HG03139 (cell line): ENCODE measurements around the gene PPDPF.
A peak's percentile ranks its signal among the peaks of the same experiment; 100 is the strongest.
"Not testable (repeated sequence)": the region's sequence is repeated elsewhere in the genome, so short reads cannot be mapped to it uniquely, and the experiment has no call there.

Source experiments
- ATAC-seq: cut with Tn5 transposase; IDR thresholded peaks from one replicate; pipeline ENCODE4 v1.9.1; 2021; ENCODE audit not compliant: unreplicated experiment

The PPDPF gene, protein sequence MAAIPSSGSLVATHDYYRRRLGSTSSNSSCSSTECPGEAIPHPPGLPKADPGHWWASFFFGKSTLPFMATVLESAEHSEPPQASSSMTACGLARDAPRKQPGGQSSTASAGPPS

DNA sequence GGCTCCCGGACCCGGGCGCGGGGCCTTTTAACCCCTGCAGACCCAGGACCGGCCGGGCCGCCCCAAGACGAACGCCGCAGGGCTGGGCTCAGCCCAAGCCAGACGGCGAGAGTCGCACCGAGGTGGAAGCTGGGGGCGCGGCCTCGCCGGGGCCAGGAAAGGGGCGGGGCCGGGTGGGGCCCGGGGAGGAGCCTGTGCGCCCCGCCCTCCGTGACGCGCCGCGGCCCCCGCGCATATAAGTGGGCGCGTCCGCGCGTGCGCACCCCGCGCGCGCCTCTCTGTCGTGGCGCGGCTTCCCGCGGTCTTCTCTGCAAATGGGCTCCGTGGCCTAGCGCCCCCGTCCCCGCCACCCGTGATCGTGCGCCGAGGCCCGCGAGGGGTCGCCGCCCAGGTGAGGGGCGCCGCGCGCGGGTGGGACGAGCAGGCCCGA is at the start of gene PPDPF:
TSS of gene PPDPF (plus strand) at position 262 of the 430 bp plus-strand sequence. CDS start 544 bp downstream, outside the sequence.
- ATAC-seq = peak; percentile 50

DNA sequence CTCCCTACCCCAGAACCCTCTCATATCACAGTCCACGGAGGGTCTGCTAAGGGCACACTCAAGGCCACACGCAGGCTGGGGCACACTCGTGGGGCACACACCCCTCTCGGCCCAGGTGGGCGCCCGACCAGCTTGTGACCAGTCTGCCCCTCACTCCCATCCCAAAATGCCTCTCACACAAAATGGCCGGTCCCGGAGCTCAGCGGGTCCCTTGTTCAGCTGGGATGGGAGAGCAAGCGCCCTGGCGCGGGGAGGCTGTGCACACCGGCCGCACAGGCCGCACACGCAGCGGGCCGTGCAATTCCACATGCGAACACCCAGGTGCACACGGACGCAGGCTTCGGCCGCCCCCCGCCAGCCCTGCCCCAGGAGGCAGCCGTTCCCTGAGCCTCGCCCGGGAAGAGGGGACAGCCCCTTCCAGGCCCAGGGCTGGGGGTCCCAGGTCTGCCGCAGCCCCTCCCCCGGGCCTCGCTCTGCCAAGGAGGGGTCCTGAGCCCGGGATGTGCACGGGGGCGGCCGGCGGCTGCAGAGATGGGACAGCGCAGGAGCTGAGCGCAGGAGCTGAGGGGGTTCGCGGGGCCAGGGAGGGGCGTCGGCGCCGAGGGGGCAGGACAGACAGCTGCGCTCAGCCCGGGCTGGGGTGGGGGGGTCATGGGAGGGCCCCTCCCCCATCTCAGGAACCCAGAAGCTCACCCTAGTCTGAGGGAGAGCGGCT is 49.4 kb upstream of the PPDPF start:
- ATAC-seq = no peak

DNA sequence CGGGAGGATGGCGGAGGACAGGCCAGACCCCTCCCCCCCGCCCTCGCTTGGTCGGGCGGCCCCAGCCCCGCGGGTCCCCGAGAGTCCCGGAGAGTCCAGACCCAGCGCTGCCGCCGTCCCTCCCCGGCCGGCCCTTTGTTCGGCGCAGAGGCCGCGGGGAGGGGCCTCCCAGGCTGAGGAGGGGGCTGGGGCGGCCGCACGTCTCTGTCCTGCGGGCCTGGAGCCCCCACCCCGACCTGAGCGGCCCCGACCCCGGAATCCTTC is 48.9 kb upstream of the PPDPF start:
- no peak for ATAC-seq

DNA sequence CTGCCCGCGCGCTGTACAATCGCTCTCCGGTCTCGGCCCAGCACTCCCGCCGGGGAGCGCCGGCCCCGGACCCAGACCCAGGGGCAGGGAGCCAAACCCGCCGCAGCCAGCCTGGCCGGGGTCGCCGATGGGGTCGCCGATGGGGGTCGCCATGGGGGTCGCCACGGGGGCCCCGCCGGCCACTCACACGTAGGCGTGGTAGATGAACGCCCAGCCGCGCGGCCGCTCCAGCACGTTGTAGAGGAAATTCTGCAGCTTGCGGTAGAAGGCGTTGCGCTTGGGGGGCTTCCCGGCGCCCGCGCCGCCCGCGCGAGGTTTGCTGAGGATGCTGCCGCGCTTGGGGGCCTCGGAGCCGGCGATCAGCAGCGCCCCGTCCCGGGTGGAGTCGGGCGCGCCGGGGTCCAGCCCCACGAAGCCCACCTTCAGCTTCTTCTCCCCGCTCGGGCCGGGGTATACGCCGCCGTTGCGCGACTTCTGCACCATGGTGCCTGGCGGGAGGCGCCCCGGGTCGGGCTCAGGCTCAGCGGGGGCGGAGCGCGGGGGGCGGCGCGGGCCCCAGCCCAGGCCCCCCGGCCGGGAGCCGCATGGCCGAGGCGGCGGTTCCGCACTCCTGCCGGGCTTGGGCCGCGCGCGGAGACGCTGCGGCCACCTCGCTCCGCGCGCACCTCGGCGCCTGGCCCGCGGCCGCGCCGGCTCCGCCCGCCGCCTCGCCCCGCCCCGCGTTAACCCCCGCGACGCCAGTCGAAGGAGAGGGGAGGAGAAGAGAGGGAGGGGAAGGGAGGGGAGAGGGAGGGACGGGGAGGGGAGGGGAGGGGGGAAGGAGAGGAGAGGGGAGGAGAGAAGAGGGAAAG is 48.4 kb upstream of the PPDPF start, which contains the start of gene KCNQ2:
TSS of gene KCNQ2 (minus strand) at position 675 of the 851 bp plus-strand sequence. CDS start at position 483, 192 bp downstream.
- ATAC-seq = no peak

DNA sequence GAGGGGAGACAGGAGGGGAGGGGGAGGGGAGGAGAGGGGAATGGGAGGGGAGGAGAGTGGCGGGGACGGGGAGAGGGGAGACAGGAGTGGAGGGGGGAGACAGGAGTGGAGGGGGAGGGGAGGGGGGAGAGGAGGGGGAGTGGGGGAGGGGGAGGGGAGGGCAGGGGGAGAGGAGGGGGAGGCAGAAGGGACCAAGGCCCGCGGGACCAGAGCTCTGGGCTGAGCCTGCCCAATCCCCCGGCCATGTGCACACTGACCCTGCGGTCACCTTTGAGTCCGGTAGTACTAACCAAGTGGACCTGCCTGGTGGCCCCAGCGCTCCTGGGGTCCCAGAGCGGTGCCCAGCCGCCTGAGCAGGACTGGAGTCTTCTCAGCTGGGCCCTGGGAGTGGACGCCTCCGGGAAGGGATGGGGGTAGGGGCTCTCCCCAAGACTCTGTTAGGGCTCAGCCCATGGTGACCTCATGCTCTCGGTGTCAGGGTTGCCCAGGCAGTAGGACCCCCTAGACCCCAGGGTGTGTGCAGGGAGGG is 47.6 kb upstream of the PPDPF start:
- no peak for ATAC-seq

DNA sequence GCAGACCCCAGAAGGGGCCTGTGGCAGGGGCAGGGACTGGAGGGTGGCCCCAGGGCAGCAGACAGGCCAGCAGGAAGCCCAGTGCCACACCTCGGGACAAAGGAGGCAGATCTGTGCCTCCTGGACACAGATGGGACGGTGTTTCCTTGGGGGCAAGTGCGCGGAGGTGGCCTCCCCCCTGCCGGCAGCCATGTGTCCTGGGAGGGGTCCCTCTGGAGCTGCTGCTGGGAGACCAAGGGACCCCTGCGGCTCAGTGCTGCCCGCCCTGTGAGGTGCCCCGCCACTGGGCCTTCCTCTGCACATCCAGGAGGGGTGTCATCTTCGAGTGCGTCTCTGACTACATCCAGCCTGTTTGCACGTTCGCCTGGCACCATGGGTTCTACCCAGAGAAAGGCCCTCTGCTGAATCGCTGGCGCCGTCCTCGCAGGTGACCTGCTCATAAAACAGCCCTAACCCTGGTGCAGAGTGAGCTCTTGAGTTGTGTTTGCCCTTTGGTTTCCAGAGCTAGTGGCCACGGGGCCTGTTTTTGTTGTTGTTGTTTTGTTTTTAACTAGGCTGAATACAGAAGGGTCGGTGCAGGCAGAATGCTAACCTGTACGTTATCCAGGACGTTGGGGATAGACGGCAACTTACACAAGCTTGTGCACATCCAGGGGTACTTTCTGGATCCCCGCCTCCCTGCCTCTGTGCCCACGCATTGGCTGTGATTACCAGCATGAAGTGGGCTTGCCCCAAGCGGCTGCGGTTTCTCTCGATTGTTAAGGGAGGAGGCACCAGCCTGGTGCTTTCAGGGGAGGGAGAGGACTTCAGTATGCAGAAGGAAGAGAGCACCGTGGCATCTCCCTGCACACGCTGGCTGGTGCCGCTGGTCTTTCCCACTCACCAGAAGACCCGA is 46.8 kb upstream of the PPDPF start:
- ATAC-seq = no peak

DNA sequence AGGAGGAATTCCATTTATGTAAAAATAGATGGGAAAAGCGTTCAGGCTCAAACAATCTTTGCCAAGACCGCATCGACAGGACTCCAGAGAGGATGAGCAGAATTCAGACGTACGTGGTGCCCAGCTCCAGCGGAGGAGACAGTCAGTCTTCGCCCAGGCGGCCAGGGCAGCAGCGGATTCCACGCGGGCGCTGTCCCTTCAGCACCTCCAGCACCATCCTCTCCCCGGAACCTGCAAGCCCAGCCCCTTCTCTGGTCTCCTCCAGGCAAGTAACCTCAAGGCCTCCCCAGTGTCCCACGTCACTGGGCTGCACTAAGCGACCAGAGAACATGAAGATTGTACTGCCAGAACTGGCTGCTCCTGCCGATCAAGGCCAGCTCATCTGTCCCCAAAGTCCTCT is 45.4 kb upstream of the PPDPF start:
- ATAC-seq = no peak

DNA sequence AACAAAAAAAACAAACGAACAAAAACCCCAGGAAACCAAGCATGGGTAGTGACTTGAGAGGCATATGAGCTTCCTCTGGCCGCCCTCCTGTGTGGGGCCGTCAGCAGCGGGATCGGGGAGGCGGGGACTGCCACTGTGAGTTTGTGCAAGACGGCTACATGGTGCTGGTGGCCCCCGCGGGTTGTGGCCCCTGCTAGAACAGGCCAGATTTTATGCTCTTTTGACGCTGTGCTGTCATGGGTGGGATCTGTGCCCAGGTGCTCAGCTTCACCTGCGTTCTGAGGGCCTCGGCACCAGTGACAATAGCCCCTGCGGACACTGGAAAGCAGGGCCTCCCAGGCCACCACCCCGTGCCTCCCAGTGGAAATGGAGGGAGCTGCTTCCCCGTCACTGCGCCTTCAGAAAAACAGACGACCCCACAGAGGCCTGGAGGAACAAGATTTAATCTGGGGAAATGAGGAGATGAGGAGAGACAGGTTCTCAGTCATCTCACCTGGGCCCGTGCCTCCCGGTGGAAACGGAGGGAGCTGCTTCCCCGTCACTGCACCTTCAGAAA is 43.4 kb upstream of the PPDPF start:
- ATAC-seq = no peak

DNA sequence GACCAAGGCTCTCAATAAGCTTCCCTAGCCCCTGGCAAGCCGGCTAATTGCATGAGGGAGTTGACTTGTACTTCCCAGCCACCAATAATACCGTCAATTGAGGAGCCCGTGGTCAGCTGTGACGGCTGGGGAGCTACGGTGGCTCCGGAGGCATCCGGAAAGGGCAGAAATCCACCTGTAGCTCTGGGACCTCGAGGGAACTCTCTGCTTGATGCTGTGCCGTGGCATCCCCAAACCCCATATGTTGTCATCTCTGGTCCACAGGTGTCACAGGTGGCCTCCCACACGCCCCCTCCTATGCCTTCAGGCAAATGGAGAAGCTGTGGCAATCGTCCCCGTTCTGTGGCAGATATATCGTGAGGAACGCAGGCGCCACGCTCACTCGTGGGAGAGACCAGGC is 42.6 kb upstream of the PPDPF start:
- ATAC-seq = no peak

DNA sequence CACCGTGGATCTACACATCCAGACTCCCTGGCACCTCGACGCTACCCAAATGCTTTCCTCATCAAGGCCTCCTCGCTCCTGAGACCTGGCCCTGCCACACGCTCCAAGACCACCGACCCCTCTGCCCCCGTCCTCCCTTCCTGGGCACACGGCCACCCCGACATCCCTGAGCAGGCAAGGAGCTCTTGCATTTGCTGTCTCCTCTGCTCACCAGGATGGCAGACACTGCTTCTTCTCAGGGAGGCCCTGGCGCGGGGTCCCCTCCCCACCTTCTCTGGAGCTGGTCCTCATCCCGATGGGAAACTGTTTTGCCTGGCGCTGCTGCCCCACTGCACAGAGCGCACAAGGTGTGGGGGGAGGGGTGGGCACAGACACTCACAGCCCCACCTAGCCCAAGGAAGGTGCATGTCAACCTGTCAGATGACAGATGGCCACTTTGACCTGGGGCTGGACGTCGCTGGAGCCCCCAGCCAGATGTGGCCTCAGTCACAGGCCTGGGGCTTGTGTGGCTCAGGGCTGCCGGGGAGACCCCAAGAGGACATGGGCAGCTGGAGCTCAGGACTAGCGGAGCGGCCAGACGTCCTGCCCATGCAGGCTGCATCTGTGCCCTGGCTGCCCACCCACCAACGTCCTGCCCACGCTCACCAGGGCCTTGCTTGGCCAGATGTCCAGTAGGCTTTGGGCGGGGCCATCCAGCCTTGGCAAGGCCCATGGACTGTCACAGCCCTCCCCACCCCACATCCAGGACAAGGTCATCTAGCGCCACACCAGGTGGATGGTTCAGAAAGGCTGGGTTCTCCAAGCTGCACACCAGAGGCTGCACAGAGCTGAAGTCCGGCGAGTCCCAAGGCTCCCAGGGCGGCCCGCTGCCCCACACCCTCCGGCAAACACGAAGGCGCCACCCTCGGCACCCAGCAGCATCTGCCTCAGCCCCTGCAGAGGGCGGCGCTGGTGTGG is 41.9 kb upstream of the PPDPF start:
- no peak for ATAC-seq

DNA sequence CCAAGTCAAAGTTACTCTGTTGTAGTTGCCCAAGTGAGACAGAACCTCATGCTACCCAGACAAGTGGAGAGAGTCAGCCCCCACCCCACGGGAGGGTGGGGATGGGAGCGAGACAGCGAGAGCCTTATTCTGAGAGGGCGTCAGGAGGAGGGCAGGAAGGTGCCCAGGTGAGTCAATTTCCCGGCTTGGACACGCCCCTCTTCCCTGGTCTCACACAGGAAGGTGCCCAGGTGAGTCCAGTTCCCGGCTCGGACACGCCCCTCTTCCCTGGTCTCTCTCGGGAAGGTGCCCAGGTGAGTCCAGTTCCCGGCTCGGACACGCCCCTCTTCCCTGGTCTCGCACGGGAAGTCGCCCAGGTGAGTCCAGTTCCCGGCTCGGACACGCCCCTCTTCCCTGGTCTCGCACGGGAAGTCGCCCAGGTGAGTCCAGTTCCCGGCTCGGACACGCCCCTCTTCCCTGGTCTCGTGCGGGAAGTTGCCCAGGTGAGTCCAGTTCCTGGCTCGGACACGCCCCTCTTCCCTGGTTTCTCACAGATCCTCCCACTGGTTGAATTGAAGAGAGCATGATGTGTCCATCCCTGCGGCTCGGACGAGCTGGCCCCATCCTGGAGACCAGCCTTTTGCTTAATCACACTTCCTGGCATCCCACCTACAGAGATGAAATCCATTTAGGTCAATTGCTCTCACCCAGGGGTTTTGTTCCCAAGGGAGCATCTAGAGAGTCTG is 40.7 kb upstream of the PPDPF start:
- not testable (repeated sequence) for ATAC-seq

DNA sequence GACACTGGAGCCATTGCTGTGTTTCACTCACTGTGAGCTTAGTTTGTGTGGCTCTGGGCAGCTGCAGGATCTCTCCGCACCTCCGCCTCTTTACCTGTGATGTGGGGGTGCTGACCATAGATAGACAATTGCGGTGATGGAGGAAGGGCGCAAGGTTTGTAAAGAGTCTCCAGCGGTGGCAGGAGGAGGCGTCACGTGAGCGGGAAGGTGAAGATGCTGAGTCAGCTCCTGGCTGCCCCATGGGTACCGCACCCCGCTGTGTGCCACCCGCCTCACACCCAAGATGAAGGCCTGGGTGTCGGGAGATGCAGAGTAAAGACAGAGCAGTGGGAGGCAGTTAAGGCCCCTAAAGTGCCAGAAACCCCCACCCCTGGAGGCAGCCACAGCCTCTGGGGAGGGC is 39.1 kb upstream of the PPDPF start:
- no peak for ATAC-seq

DNA sequence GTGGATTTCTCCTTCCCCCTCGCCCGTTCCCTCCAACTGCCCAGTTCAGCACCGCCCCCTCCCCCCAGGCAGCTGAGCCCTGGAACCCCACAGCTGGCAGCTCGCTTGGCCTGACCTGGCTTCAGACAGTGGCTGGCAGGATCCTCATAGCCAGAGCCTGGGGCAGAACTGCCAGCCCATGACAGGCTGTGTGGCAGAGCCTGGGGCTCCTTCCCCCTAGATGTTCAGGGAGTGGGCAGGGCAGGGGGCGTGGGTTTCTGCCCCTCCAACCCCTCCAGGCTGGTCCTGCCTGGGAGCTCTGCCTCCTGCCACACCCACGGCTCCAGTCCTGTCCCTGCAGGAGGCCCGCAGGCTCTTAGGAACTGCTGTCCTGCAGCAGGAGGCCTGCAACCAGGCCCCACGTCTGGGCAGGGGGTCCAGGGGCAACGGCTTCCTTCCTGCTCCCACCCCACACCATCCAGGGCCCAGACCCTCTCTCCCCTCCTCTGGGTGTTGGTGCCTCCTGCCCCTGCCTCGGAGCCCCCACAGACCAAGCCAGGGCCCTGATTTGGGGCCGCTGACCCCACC is 38.5 kb upstream of the PPDPF start:
- no peak for ATAC-seq

DNA sequence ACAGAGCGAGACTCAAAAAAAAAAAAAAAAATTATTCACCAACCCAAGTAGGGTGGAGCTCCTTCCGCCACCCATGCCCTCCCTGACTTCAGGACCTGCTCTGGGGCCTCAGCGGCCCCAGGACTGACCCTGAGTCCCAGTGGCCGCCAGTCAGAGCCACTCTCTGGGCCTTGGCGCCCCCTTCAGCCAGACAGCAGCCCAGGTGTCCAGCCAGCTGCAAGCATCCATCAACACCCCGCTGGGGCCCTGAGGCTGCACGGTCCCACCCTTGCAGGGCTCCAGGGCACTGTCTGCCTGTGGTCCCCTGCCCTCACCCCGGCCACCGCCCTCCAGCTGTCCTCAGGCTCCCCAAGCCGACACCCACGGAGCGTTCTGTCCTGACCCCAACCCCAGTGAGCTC is 36.7 kb upstream of the PPDPF start:
- no peak for ATAC-seq

DNA sequence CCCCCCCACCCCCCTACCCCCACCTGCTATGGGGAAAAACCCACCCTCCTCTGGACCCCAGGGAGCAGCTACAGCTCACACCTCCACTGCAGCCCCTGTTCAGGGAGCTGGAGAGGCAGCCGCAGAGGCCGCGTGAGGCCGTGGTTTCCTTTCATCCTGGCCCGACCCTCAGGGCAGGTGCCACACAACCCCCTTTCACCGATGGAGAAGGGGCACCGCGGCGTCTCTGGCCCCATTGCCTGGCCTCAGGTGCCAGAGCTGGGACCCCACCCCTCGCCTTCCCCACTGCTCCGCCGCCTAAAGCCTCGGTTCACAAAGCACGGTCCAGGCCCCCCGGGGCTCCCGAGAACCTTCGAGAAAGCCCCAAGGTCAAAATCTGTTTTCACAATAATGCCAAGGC is 36.3 kb upstream of the PPDPF start:
- no peak for ATAC-seq

DNA sequence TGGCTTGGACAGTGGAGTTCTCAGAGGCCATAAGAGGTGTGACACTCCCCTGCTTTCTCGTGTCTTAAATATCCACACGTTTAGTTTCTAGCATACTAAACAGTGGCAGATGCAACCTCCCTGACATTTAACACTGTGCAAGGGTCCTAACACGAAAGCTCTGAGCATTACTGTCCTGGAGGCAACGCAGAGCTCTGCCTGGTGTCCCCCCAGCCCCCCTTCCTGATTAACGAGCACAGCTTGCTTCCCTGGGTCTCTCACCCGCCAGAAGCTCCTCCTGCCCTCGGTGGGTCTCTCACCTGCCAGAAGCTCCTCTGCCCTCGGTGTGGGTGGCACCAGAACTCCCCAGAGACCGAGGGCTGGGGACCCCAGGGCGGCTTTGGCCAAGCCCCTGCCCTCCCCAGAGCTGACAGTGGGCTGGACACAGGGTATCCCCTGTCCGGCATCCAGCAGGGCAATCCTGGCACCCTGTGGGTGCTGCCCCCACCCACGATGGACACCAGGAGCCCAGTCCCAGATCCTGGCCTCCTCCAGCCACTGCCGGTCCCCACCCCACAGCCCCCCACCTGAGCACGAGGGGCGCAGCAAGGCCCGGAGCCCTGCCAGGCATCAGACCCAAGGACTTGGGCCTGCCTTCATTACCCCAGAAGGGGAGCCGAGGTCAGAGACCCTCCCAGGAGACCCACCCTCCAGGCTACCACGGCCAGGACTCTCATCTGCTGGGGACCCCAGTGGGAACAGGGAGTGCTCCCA is 35.7 kb upstream of the PPDPF start:
- no peak for ATAC-seq

DNA sequence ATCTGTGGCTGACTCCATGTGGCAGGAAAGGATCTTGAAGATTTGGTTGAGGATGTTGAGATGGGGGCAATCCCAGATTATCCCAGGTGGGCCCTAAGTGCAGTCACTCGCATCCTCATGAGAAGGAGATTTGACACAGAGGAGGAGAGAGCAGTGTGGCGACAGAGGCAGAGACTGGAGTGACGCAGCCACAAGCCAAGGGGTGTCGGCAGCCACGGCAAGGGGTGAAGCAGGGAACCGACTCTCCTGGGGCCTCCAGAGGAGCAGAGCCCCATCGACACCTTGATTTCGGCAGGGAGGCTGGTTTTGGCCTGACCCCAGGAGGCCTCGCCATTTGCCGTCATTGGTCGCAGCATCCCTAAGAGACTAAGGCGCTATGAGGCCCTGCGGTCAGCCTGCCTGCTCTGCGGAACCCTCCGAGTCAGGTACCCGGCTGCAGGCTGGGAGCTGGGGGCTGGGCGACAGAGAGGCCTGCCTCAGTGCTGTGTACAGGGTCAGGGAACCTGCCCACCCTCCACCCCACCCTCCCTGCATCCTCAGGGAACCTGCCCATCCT is 34.2 kb upstream of the PPDPF start:
- no peak for ATAC-seq
